GM12878 (cell line): ENCODE results near the gene ERO1B. TPM values are rescaled to one million over a fixed set of nuclear protein-coding genes. Genes with fewer than 3 reads are reported as not detected.

Experiments
- ATAC-seq: fragments of 200-7000 bp; cut with Tn5 transposase; 3 replicates; pipeline ENCODE4 v1.9.1; 2020; ENCODE audit warnings: mild to moderate bottlenecking, moderate library complexity
- BruUV-seq: library from RNA; stranded (reverse); fragments of 400-500 nt; replicated peaks from 2 replicates; lab custom pipeline; 2021; lab: Mats Ljungman, UMichigan
- CTCF ChIA-PET: fragments of 300-600 bp; sonication (Branson Sonifier 250); formaldehyde crosslinking; extraction: SDS; loops from one replicate; lab custom pipeline; 2021; ENCODE audit warnings: inconsistent platforms; lab: Yijun Ruan, JAX
- POLR2A ChIA-PET: fragments of 350-600 bp; formaldehyde crosslinking; extraction: SDS; loops from one replicate; lab custom pipeline; 2021; ENCODE audit warnings: inconsistent platforms; lab: Charles Lee
- RAD21 ChIA-PET: fragments of 300-600 bp; sonication (Branson Sonifier 250); formaldehyde crosslinking; loops from one replicate; lab custom pipeline; 2023; ENCODE audit warnings: antibody characterized with exemption; ENCODE audit not compliant: unreplicated experiment; lab: Charles Lee
- SMC1A ChIA-PET: fragments of 300-600 bp; sonication (Branson Sonifier 250); formaldehyde crosslinking; loops from one replicate; lab custom pipeline; 2023; ENCODE audit not compliant: unreplicated experiment, uncharacterized antibody; lab: Charles Lee
- DNase-seq: peaks from one replicate; pipeline ENCODE4 v3.0.0-alpha.2; 2011; ENCODE audit warnings: low read depth, low spot score
- FAIRE-seq: peaks from 3 replicates; lab custom pipeline; 2011; peaks lifted over from hg19 to GRCh38; lab: Jason Lieb, UNC
- H2AFZ ChIP-seq: 2 replicates; pipeline ENCODE4 v1.6.0; 2011; ENCODE audit warnings: low read depth, low read length, control low read depth; ENCODE audit not compliant: control insufficient read depth
- H3K27ac ChIP-seq: 2 replicates; pipeline ENCODE4 v1.5.1; 2011; ENCODE audit warnings: control low read depth; ENCODE audit not compliant: control insufficient read depth, insufficient read depth
- H3K27me3 ChIP-seq, 2 experiments: replicated peaks in 1 of 2; 2 replicates each; pipeline versions ENCODE4 v1.6.0 to v1.6.1; 2011; ENCODE audit warnings: low read length in 1 of 2; ENCODE audit not compliant: control insufficient read depth in 2 of 2, insufficient read depth in 2 of 2
- H3K36me3 ChIP-seq, 2 experiments: 2 replicates each; pipeline ENCODE4 v1.5.1; 2011; ENCODE audit warnings: low read length in 1 of 2; ENCODE audit not compliant: control insufficient read depth in 2 of 2, insufficient read depth in 2 of 2
- H3K4me1 ChIP-seq: 2 replicates; pipeline ENCODE4 v1.6.1; 2011; ENCODE audit warnings: mild to moderate bottlenecking, low read length, moderate library complexity, mixed read lengths; ENCODE audit not compliant: control insufficient read depth, insufficient read depth
- H3K4me2 ChIP-seq: 2 replicates; pipeline ENCODE4 v1.6.0; 2011; ENCODE audit warnings: control low read depth; ENCODE audit not compliant: control insufficient read depth, insufficient read depth
- H3K4me3 ChIP-seq: fragments of 200-600 bp; sonication (generic); 2 replicates; pipeline ENCODE4 v1.5.1; 2016
- H3K79me2 ChIP-seq: 2 replicates; pipeline ENCODE4 v1.6.0; 2011; ENCODE audit warnings: low read length; ENCODE audit not compliant: control insufficient read depth, insufficient read depth
- H3K9ac ChIP-seq: 2 replicates; pipeline ENCODE4 v1.8.0; 2011; ENCODE audit warnings: low read length, control low read depth, mixed read lengths; ENCODE audit not compliant: control insufficient read depth, insufficient read depth
- H3K9me3 ChIP-seq: replicated peaks from 3 replicates; pipeline ENCODE4 v1.5.1; 2011; ENCODE audit warnings: mild to moderate bottlenecking, low read length; ENCODE audit not compliant: control insufficient read depth, insufficient read depth
- H4K20me1 ChIP-seq: 2 replicates; pipeline ENCODE4 v1.6.0; 2011; ENCODE audit not compliant: control insufficient read depth, insufficient read depth
- BACH1 ChIP-seq: fragments of 450-650 bp; IDR thresholded peaks from 2 replicates; pipeline ENCODE4 v1.6.1; 2017; ENCODE audit warnings: mild to moderate bottlenecking, borderline replicate concordance
- CHD2 ChIP-seq: IDR thresholded peaks from 2 replicates; pipeline ENCODE4 v1.6.1; 2011; ENCODE audit warnings: low read depth, low read length, improper control_type of control experiment, borderline replicate concordance
- EP300 ChIP-seq, 2 experiments: fragments of 150-350 bp in 1 of 2; IDR thresholded peaks; 2 replicates each; pipeline ENCODE4 v1.6.1; 2011 to 2012; ENCODE audit warnings: low read depth in 2 of 2, low read length in 2 of 2, borderline replicate concordance in 1 of 2, improper control_type of control experiment in 1 of 2, inconsistent platforms in 1 of 2; ENCODE audit not compliant: control insufficient read depth in 1 of 2
- FOS ChIP-seq: IDR thresholded peaks from 3 replicates; pipeline ENCODE4 v1.6.1; 2011; ENCODE audit warnings: borderline replicate concordance; ENCODE audit not compliant: insufficient read length; ENCODE audit errors: extremely low read depth
- POLR2AphosphoS5 ChIP-seq: IDR thresholded peaks from 2 replicates; pipeline ENCODE4 v1.6.1; 2011; ENCODE audit warnings: mild to moderate bottlenecking, low read length, inconsistent platforms
- WGBS: methylation state at CpG from one replicate; pipeline ENCODE4 v1.1.6; 2016; ENCODE audit warnings: low lambda C conversion rate; ENCODE audit not compliant: insufficient replicate concordance, insufficient coverage; ENCODE audit errors: missing lambda C conversion rate; 5-methylcytosine and 5-hydroxymethylcytosine counted together
- in situ Hi-C: fragments of 300-500 bp; cut with MboI; formaldehyde crosslinking; loops from 9 replicates; pipeline ENCODE4 v1.14.3; 2018; ENCODE audit warnings: mixed read lengths
- intact Hi-C: fragments of 100-400 bp; cut with micrococcal nuclease; formaldehyde crosslinking; loops from one replicate; pipeline ENCODE4 v1.14.2; 2022; ENCODE audit not compliant: unreplicated experiment
- polyA plus RNA-seq, 11 experiments: library from polyadenylated mRNA; depleted of rRNA in 4 of 11; unstranded in 6 of 11; stranded (reverse) in 5 of 11; fragments of >200 nt; fragmentation: Nextera tagmentation in 4 of 11; fragmentation: Illumina TruSeq in 1 of 11; extraction: Ambion mirVana in 4 of 11; extraction: Trizol in 1 of 11; gene quantifications; 1 replicate in 1 of 11; 2 replicates in 10 of 11; pipeline versions ENCODE4 v1.2.1 to v1.2.3, GENCODE V29; 2011 to 2016; ENCODE audit warnings: inconsistent platforms in 2 of 11, missing spikeins in 2 of 11, low read depth in 1 of 11
- total RNA-seq, 4 experiments: library from RNA; depleted of rRNA in 3 of 4; stranded (reverse); fragments of >200 nt in 3 of 4; fragmentation: Illumina TruSeq in 1 of 4; extraction: Trizol in 1 of 4; gene quantifications; 2 replicates each; pipeline versions ENCODE4 v1.2.1 to v1.2.3, GENCODE V29; 2013 to 2021
- TF ChIP-seq, protein P1 (sequence below): fragments of 450-650 bp; conservative IDR thresholded peaks from 2 replicates; pipeline ENCODE4 v1.6.1; 2017; ENCODE audit warnings: mild to moderate bottlenecking, moderate library complexity

ERO1B gene
- total and polyA plus RNA-seq, 10 of the 15 experiments (the other 5 are each of a cell fraction or from before 2014, with no cell fraction given), result 9.0 to 30.9 (median 23.0) TPM

GRCh38 chr1:236326432-236326831, 44.7 kb upstream of the ERO1B start:
- 40% methylated on average over 1 of the region's 1 CpG for WGBS
- Histone ChIP-seq H3K4me1 (no peaks in the 10 kb centered on the region), H4K20me1 (no peaks in the 10 kb centered on the region), H3K27me3 (no peaks in the 10 kb centered on the region), H3K9ac (no peak overlapping the region), H3K4me2 (no peak overlapping the region), H3K9me3 (no peaks in the 10 kb centered on the region; the same call in 1 of the 3 replicates), H3K36me3 (no peaks in the 10 kb centered on the region), H3K79me2 (no peaks in the 10 kb centered on the region), H3K27ac (no peak overlapping the region), H3K4me3 (no peak overlapping the region)
- intact Hi-C loops, result no loop called here
- in situ Hi-C loops, result no loop called here
- ChIA-PET CTCF (no interaction called here), SMC1A (interaction anchor here (0.9 kb wide), 1 partner anchor 15 kb away, joined by 3 read pairs; no protein-coding TSS in a partner anchor), RAD21 (no interaction called here), POLR2A (no interaction called here)
- BruUV-seq, result no TSS peak
- ATAC-seq (no peak), DNase-seq (no peak), FAIRE-seq (no peak)
- TF ChIP-seq POLR2AphosphoS5 (no peak), FOS (no peak), CHD2 (no peak), EP300 (IDR thresholded peaks at IDR 0.05; ENCODE audit: borderline replicate concordance in 1 of 2, control insufficient read depth in 1 of 2, low read depth in 2 of 2, low read length in 2 of 2) (no peak)
- TF ChIP-seq, all 136 proteins: peak for 0
- no peak overlapping the region for H2AFZ ChIP-seq

GRCh38 chr1:236325567-236325966, 43.8 kb upstream of the ERO1B start:
- Histone ChIP-seq H4K20me1 (no peaks in the 10 kb centered on the region), H3K4me2 (no peak overlapping the region), H3K9me3 (no peaks in the 10 kb centered on the region; the same call in 1 of the 3 replicates), H3K27ac (no peak overlapping the region), H3K4me3 (no peak overlapping the region), H3K27me3 (no peaks in the 10 kb centered on the region), H2AFZ (no peak overlapping the region), H3K4me1 (no peaks in the 10 kb centered on the region), H3K79me2 (no peaks in the 10 kb centered on the region), H3K36me3 (no peaks in the 10 kb centered on the region), H3K9ac (no peak overlapping the region)
- in situ Hi-C loops, result no loop called here
- 0 out of 2 replicates have a peak, but pooled peaks have one; percentile 46 for TF ChIP-seq BACH1
- TF ChIP-seq, protein P1, sequence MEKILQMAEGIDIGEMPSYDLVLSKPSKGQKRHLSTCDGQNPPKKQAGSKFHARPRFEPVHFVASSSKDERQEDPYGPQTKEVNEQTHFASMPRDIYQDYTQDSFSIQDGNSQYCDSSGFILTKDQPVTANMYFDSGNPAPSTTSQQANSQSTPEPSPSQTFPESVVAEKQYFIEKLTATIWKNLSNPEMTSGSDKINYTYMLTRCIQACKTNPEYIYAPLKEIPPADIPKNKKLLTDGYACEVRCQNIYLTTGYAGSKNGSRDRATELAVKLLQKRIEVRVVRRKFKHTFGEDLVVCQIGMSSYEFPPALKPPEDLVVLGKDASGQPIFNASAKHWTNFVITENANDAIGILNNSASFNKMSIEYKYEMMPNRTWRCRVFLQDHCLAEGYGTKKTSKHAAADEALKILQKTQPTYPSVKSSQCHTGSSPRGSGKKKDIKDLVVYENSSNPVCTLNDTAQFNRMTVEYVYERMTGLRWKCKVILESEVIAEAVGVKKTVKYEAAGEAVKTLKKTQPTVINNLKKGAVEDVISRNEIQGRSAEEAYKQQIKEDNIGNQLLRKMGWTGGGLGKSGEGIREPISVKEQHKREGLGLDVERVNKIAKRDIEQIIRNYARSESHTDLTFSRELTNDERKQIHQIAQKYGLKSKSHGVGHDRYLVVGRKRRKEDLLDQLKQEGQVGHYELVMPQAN, result no peak
- ATAC-seq (no peak), FAIRE-seq (no peak), DNase-seq (no peak)
- intact Hi-C loops, result no loop called here
- ChIA-PET CTCF (no interaction called here), POLR2A (no interaction called here), SMC1A (no interaction called here), RAD21 (no interaction called here)
- WGBS, result 74% methylated on average over 2 of the region's 2 CpGs
- BruUV-seq, result no TSS peak
